ENCODE measurements around the gene ART4. TPM values are rescaled to one million over a fixed set of nuclear protein-coding genes. Genes with fewer than 3 reads are reported as not detected.

ART4 gene
- total RNA-seq, 1 experiment from 2014 or later, result not detected

DNA sequence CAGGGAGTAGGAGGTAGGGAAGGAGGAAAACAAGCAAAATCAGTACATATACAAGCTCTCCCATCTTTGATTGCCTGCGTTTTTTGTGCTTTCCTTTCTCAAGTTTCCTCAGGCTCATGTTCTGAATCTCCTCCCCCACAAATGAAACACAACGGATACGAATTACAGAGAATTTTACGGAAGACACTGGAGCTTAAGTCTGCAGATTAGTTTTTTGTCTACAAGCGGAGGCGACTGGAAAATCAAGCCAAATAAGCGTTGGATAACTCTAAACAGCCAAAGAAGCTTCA lies 40.7 kb downstream of the ART4 start (continued):
- TF ChIP-seq YY1 (IDR thresholded peaks at IDR 0.05; ENCODE audit: extremely low read depth, insufficient replicate concordance, low read depth, low read length), result no peak
- no peak for TF ChIP-seq JUND (IDR thresholded peaks at IDR 0.05)

DNA sequence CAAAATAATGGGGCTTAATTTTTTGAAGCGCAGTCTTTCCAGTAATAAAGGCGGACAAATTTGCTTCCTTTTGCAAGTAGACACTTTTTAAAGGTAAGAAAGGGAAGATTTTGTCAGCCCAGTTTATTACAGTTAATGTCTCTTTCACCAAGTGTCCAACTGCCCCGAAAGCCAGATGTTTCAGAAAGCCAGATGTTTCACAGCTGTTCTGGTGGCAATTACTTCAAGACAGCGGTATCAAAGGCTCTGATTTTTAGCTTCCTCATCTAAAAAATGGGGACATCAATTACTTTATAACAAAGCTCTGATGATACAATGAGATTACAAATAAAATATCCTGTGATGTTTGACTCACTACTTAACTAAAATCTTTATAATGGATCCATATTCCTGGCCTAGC lies 41.1 kb downstream of the ART4 start:
- TF ChIP-seq CEBPB (IDR thresholded peaks at IDR 0.05; ENCODE audit: low read depth) (no peak), ZNF274 (IDR thresholded peaks at IDR 0.05; ENCODE audit: low read depth, low read length) (no peak), JUND (IDR thresholded peaks at IDR 0.05) (no peak), SIN3A (IDR thresholded peaks at IDR 0.05; ENCODE audit: low read depth) (no peak), ATF3 (IDR thresholded peaks at IDR 0.05) (no peak), FOSL1 (IDR thresholded peaks at IDR 0.05; ENCODE audit: low read depth) (no peak), REST (IDR thresholded peaks at IDR 0.05; ENCODE audit: low read depth) (no peak), YY1 (IDR thresholded peaks at IDR 0.05; ENCODE audit: extremely low read depth, insufficient replicate concordance, low read depth, low read length) (no peak), SRF (IDR thresholded peaks at IDR 0.05; ENCODE audit: low read depth) (no peak), EZH2 (IDR thresholded peaks at IDR 0.05) (no peak), RAD21 (IDR thresholded peaks at IDR 0.05; ENCODE audit: low read depth) (no peak), SP1 (IDR thresholded peaks at IDR 0.05; ENCODE audit: low read depth) (no peak), CBX3 (IDR thresholded peaks at IDR 0.05; ENCODE audit: low read depth) (no peak), POLR2AphosphoS5 (IDR thresholded peaks at IDR 0.05; ENCODE audit: low read depth, low read length) (no peak), ZBTB33 (IDR thresholded peaks at IDR 0.05; ENCODE audit: extremely low read depth, insufficient replicate concordance, low read length) (no peak), ELF1 (IDR thresholded peaks at IDR 0.05; ENCODE audit: borderline replicate concordance, low read depth) (no peak), EZH2phosphoT487 (IDR thresholded peaks at IDR 0.05; ENCODE audit: borderline replicate concordance) (no peak), POLR2A (IDR thresholded peaks at IDR 0.05; ENCODE audit: borderline replicate concordance, extremely low read depth, insufficient read depth, insufficient read length) (no peak)
- POLR2A ChIA-PET, result interaction anchor here (1.8 to 2.2 kb wide), 4 partner anchors 9 to 33 kb away, joined by 6 to 13 read pairs (median 9); a partner anchor contains a TSS
- Histone ChIP-seq H3K4me3 (replicated peaks in 1 of 2; ENCODE audit: low read depth in 1 of 2, low read length in 2 of 2) (peak overlapping the region; percentile 86 to 94), H3K36me3 (ENCODE audit: control insufficient read depth in 1 of 2, insufficient read depth in 2 of 2, low read length in 2 of 2) (peaks cover 22 to 23% of the 10 kb centered on the region in 2 experiments), H2AFZ (ENCODE audit: low read depth, low read length, poor library complexity, severe bottlenecking) (no peak overlapping the region), H3K9me2 (ENCODE audit: insufficient read depth) (no peaks in the 10 kb centered on the region), H3K9ac (ENCODE audit: low read length) (peak overlapping the region; percentile 95), H3K9me3 (ENCODE audit: control insufficient read depth in 1 of 2, insufficient read depth in 1 of 2, low read depth in 1 of 2, low read length in 2 of 2) (no peaks in the 10 kb centered on the region), H3K4me2 (ENCODE audit: low read length) (peak overlapping the region; percentile 75), H3K27ac (ENCODE audit: low read depth, low read length) (peak overlapping the region; percentile 79; the same call in 1 of the 2 replicates), H3K79me2 (ENCODE audit: insufficient read depth, low read length) (peaks cover 68% of the 10 kb centered on the region), H3K27me3 (ENCODE audit: insufficient read depth, low read length) (no peaks in the 10 kb centered on the region), H3K4me1 (ENCODE audit: control insufficient read depth in 1 of 2, insufficient read depth in 2 of 2, low read length in 2 of 2) (peaks cover 6 to 15% of the 10 kb centered on the region in 2 experiments; a peak in 3 of 4 replicates), H4K20me1 (ENCODE audit: insufficient read depth) (no peaks in the 10 kb centered on the region)
- CTCF ChIA-PET, result no interaction called here
- no TSS peak for BruUV-seq (replicated peaks)
- RAD21 ChIA-PET (ENCODE audit: low non-redundant PET in 1 of 2, low total read pairs in 2 of 2, uncharacterized antibody in 2 of 2, unreplicated experiment in 2 of 2), result no interaction called here
- no peak for ATAC-seq
- intact Hi-C loops (cut with micrococcal nuclease), result no loop called here
- no peak for DNase-seq (ENCODE audit: low read depth, low spot score)
